Right lobe of liver (tissue), 6 donors: ENCODE data around the gene WDR5. TPM values are rescaled to one million over a fixed set of nuclear protein-coding genes. Genes with fewer than 3 reads are reported as not detected.

Experiments used
- ATAC-seq, 4 donors: fragments of 200-7000 bp; cut with Tn5 transposase; one replicate each; pipeline ENCODE4 v1.9.1; 2020; ENCODE audit warnings: mild to moderate bottlenecking in 4 of 4, moderate library complexity in 4 of 4
- DNase-seq, 3 donors: peaks; one replicate each; pipeline ENCODE4 v3.0.0-alpha.2; 2020
- H3K27ac ChIP-seq, 3 donors: fragments of 200-600 bp; one replicate each; pipeline ENCODE4 v1.8.0; 2022
- H3K27me3 ChIP-seq, 2 donors: fragments of 200-600 bp; one replicate each; pipeline ENCODE4 v1.8.0; 2022
- H3K36me3 ChIP-seq, 4 donors: fragments of 200-600 bp; sonication (generic) in 1 of 4; one replicate each; pipeline versions ENCODE4 v1.5.1 to v1.8.0; 2017 to 2022; ENCODE audit warnings: control low read depth in 1 of 4
- H3K4me1 ChIP-seq, 4 donors: fragments of 200-600 bp; sonication (generic) in 1 of 4; one replicate each; pipeline versions ENCODE4 v1.5.1 to v1.8.0; 2017 to 2022; ENCODE audit warnings: control low read depth in 1 of 4
- H3K4me3 ChIP-seq, 3 donors: fragments of 200-600 bp; one replicate each; pipeline ENCODE4 v1.8.0; 2022
- H3K9me3 ChIP-seq, 4 donors: fragments of 200-600 bp; sonication (generic) in 1 of 4; one replicate each; pipeline versions ENCODE4 v1.5.1 to v1.8.0; 2017 to 2022; ENCODE audit warnings: control low read depth in 1 of 4
- CTCF ChIP-seq, 4 donors: fragments of 200-600 bp in 3 of 4; fragments of 450-650 bp in 1 of 4; IDR thresholded peaks; one replicate each; pipeline versions ENCODE4 v1.5.1 to v1.8.0; 2016 to 2022; ENCODE audit warnings: antibody characterized with exemption in 4 of 4, mild to moderate bottlenecking in 2 of 4
- POLR2A ChIP-seq: fragments of 450-650 bp; IDR thresholded peaks from one replicate; pipeline ENCODE4 v1.6.1; 2017; ENCODE audit warnings: antibody characterized with exemption, mild to moderate bottlenecking
- WGBS: methylation state at CpG from one replicate; pipeline ENCODE4 v1.1.6; 2018; ENCODE audit warnings: low coverage, low lambda C conversion rate; ENCODE audit not compliant: insufficient coverage; ENCODE audit errors: missing lambda C conversion rate; 5-methylcytosine and 5-hydroxymethylcytosine counted together
- intact Hi-C, 2 donors: fragments of 100-400 bp; cut with DNase I; formaldehyde crosslinking; loops; one replicate each; pipeline versions ENCODE4 v1.11.2 to v1.14.1; 2022
- total RNA-seq, 6 experiments: library from RNA; depleted of rRNA in 2 of 6; stranded (reverse); fragments of >200 nt in 2 of 6; fragmentation: NEBNext Ultra II Directional in 3 of 6; extraction: Animal tissue kit (Norgen Biotek cat#: 25700) in 3 of 6; gene quantifications; one replicate each; pipeline versions ENCODE4 v1.1.0 to v1.2.4, GENCODE V29; 2016 to 2023
- donor health status: DM: no; HTN: yes; CAD: no.
- donor health status: DM: no; HTN: no; CAD: no.
- donor health status: DM: no; HTN: no; CAD: no.
- donor health status: DM: no; HTN: yes; CAD: no.
- donor health status: DM: no; HTN: yes; CAD: no.

Gene WDR5
- total RNA-seq, 6 experiments from 2014 or later, result 16.6 to 24.0 (median 19.9) TPM

- H3K4me1 ChIP-seq, result peaks cover 0 to 20% (median 2%) of the 10 kb centered on the region in 4 donors
- WGBS, result no CpG with 5 or more reads among the region's 1 CpG
- DNase-seq, result peak; percentile 19 to 51 (median 51)
- H3K27me3 ChIP-seq, result no peaks in the 10 kb centered on the region
- ATAC-seq, result peak in 3 of 4 donors; percentile 33 to 71 (median 60)
- no peak for TF ChIP-seq CTCF (IDR thresholded peaks at IDR 0.05)
- no peak for TF ChIP-seq POLR2A
- H3K27ac ChIP-seq, result peak overlapping the region in 2 of 3 donors; percentile 26 to 39
- H3K9me3 ChIP-seq, result no peaks in the 10 kb centered on the region
- no peak overlapping the region for H3K4me3 ChIP-seq
- intact Hi-C loops, result no loop called here
- H3K36me3 ChIP-seq, result no peaks in the 10 kb centered on the region
Measured at GRCh38 chr9:134204041-134204440, 68.2 kb downstream of the WDR5 start.

DNA sequence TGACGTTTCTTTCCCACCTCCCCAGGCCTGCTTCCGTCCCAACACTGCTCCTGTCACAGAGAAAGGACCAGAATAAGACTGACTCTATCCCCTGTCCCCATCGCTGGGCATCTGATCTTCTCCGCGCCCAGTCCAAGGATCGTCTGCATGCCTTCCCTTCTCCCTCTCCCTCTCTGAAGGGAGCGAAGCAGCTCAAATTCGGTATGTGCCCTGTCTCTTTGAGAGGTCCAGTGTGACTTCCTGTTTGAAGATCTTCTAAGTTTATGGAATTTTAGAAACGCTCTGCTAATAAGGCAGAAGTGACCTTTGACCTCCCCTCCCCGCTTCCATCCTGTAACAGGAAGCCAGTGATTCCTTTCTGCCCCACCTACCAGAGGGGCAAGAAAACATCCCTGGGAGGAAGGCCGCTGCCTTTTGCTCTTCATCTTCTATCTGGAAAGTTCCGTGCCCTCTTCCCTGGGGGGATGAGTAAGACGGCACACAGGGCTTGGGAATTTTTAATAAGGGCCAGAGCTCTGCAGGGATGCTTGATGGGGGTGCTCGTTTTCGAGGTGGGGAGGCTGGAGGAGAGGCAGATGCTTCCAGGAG, 69.2 kb downstream of the WDR5 start:
- H3K27ac ChIP-seq, result peak overlapping the region; percentile 26 to 43 (median 39)
- DNase-seq, result peak; percentile 43 to 62 (median 43)
- no peaks in the 10 kb centered on the region for H3K27me3 ChIP-seq
- H3K4me3 ChIP-seq, result no peak overlapping the region
- ATAC-seq, result peak; percentile 27 to 49 (median 42)
- 51% methylated on average over 9 of the region's 15 CpGs for WGBS
- H3K4me1 ChIP-seq, result peaks cover 0 to 29% (median 7%) of the 10 kb centered on the region in 4 donors
- H3K36me3 ChIP-seq, result no peaks in the 10 kb centered on the region
- intact Hi-C loops, result no loop called here
- H3K9me3 ChIP-seq, result no peaks in the 10 kb centered on the region
- TF ChIP-seq CTCF (IDR thresholded peaks at IDR 0.05), result no peak
- TF ChIP-seq POLR2A, result no peak

GRCh38 chr9:134205672-134206310, 69.9 kb downstream of the WDR5 start:
- 83% methylated on average over 24 of the region's 24 CpGs for WGBS
- Histone ChIP-seq H3K27me3 (no peaks in the 10 kb centered on the region), H3K9me3 (no peaks in the 10 kb centered on the region), H3K4me3 (no peak overlapping the region), H3K4me1 (peaks cover 0 to 36% (median 11%) of the 10 kb centered on the region in 4 donors), H3K27ac (peak overlapping the region in 2 of 3 donors; percentile 39 to 43), H3K36me3 (no peaks in the 10 kb centered on the region)
- intact Hi-C loops, result no loop called here
- no peak for ATAC-seq
- no peak for TF ChIP-seq CTCF (IDR thresholded peaks at IDR 0.05)
- TF ChIP-seq POLR2A, result no peak
- DNase-seq, result peak; percentile 24 to 42 (median 30)

DNA sequence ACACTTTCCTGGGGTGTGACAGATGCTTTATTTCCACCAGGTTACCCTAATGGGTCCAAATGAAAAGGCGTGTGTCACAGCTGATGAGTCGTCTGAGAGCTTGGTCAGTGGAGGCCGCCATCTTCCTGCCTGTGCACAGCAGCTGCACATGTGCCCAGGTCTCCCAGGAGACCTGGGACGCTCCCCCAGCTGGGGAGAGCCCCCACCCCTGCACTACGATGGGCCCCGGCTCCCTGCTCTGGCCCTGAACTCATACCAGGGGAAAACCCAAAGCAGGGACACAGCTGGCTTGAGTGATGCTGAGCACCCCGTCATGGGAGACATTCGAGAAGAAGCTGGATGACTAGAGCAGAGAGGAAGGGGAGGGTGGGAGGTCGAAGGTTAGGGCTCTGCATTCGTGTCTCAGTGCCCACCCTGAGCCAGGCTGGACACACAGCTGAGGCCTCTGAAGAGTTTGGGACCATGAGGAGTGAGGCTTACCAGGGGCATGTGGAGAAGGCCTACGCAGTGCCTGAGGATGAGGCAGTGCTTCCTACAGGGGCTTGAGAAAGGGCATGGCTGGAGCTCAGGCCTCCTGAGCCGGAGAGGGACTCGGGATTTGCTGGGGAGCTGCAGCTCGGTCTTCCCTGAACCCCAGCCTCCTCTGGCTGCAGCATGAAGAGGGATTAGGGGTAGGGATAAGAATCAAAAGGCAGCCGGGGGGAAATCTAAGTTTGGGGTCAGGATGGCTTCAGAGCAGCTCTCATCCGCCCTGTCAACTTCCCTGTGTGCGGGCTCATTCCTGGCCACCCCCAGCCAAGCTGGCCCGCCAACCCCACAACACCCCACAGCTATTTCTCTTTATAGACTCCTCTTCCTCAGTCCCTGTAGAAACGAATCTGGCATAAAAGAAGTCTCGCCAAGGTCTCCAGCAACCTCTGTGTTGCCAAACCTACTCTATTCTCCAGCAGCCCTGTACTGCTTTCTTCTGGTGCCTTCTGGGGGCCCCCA, 70.7 kb downstream of the WDR5 start:
- TF ChIP-seq CTCF (IDR thresholded peaks at IDR 0.05) (no peak), POLR2A (no peak)
- H3K27ac ChIP-seq, result no peak overlapping the region
- H3K4me1 ChIP-seq, result peaks cover 0 to 43% (median 15%) of the 10 kb centered on the region in 4 donors
- intact Hi-C loops, result no loop called here
- no peaks in the 10 kb centered on the region for H3K36me3 ChIP-seq
- DNase-seq (peak; percentile 18 to 43 (median 33)), ATAC-seq (no peak)
- no peak overlapping the region for H3K4me3 ChIP-seq
- H3K27me3 ChIP-seq, result no peaks in the 10 kb centered on the region
- H3K9me3 ChIP-seq, result no peaks in the 10 kb centered on the region
- 83% methylated on average over 13 of the region's 20 CpGs for WGBS
